ENCODE results near the gene CNRIP1. TPM values are rescaled to one million over a fixed set of nuclear protein-coding genes. Genes with fewer than 3 reads are reported as not detected.
A peak's percentile ranks its signal among the peaks of the same experiment; 100 is the strongest.

Gene CNRIP1
- total RNA-seq, 1 experiment from 2014 or later, result 0.84 TPM

DNA sequence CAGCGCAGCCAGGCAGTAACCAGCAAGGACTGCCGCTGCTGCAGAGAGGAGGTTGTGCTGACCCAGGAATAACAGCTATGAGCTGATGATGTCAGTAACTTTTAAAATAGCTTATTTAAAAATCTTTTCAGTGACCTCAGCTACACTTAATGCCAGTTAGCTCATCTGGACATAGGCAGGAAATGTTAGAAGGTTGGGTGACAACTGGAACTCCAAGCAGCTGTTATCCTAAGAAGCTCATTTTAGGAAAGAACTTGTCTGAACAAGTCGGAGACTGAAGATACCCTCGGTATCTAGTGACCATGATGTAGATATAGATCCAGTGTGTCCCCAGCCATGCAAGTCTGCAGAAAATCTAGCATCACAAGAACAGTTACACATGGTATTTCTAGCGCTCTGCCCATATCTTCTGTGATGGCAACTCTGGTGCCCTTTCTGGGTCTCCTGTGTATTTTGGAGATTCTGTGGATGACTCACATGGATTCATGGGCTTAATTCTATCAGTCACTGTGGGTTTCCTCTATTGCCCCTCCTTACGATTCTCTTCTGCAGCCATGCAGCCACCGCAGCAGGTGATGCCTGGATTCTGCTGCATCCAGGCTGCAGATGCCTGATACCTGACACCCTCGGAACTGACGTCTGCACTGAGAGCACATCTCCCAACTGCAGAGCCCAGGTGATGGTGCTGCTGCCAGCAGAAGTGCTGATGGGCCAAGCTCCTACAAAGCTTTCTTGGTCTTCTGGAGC lies 25.6 kb upstream of the CNRIP1 start:
- H3K9me3 Mint-ChIP-seq (ENCODE audit: unreplicated experiment), result no peaks in the 10 kb centered on the region
- H3K4me3 Mint-ChIP-seq (ENCODE audit: unreplicated experiment), result no peak overlapping the region
- H3K36me3 Mint-ChIP-seq (ENCODE audit: insufficient read depth, unreplicated experiment), result no peaks in the 10 kb centered on the region
- BruUV-seq (replicated peaks), result no TSS peak
- intact Hi-C loops (cut with micrococcal nuclease), result no loop called here
- peaks cover 37% of the 10 kb centered on the region for H3K27me3 Mint-ChIP-seq (ENCODE audit: insufficient read depth, unreplicated experiment)
- TF ChIP-seq, protein P1, sequence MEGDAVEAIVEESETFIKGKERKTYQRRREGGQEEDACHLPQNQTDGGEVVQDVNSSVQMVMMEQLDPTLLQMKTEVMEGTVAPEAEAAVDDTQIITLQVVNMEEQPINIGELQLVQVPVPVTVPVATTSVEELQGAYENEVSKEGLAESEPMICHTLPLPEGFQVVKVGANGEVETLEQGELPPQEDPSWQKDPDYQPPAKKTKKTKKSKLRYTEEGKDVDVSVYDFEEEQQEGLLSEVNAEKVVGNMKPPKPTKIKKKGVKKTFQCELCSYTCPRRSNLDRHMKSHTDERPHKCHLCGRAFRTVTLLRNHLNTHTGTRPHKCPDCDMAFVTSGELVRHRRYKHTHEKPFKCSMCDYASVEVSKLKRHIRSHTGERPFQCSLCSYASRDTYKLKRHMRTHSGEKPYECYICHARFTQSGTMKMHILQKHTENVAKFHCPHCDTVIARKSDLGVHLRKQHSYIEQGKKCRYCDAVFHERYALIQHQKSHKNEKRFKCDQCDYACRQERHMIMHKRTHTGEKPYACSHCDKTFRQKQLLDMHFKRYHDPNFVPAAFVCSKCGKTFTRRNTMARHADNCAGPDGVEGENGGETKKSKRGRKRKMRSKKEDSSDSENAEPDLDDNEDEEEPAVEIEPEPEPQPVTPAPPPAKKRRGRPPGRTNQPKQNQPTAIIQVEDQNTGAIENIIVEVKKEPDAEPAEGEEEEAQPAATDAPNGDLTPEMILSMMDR (IDR thresholded peaks at IDR 0.05; ENCODE audit: unreplicated experiment), result no peak
- H3K4me1 Mint-ChIP-seq (ENCODE audit: insufficient read depth, unreplicated experiment), result no peaks in the 10 kb centered on the region
- ChIA-PET CTCF (interaction anchor here (0.5 to 1.2 kb wide), 4 partner anchors 16 to 133 kb away, joined by 3 to 7 read pairs (median 4); partner anchors contain the start of gene CNRIP1), POLR2A (interaction anchor here (0.9 kb wide), 1 partner anchor 8 kb away, joined by 3 read pairs; no protein-coding TSS in a partner anchor)
- DNase-seq (ENCODE audit: unreplicated experiment), result no peak
- no peak overlapping the region for H3K27ac Mint-ChIP-seq (ENCODE audit: low read depth, unreplicated experiment)

DNA sequence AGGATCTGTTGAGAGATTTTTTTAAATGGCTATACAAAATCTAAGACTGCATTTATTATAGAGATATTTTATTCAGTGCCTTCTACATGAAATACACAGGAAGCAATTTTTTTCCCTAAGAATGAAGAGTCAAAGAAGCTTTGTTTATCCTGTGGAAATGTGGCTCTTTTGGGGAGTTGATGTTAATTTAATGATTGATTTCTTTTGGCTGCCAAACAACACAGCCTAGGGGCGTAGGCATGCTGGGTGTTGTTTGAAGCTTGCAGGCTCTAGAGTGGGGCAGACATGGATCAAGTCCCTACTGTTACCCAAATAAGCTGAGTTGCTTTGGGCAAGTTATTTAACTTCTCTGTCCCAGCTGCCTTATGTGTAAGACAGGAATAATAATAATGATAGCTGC lies 24.3 kb upstream of the CNRIP1 start:
- BruUV-seq (replicated peaks), result no TSS peak
- Mint-ChIP-seq H3K27me3 (ENCODE audit: insufficient read depth, unreplicated experiment) (peaks cover 37% of the 10 kb centered on the region), H3K36me3 (ENCODE audit: insufficient read depth, unreplicated experiment) (no peaks in the 10 kb centered on the region), H3K27ac (ENCODE audit: low read depth, unreplicated experiment) (no peak overlapping the region), H3K4me3 (ENCODE audit: unreplicated experiment) (no peak overlapping the region), H3K4me1 (ENCODE audit: insufficient read depth, unreplicated experiment) (no peaks in the 10 kb centered on the region), H3K9me3 (ENCODE audit: unreplicated experiment) (no peaks in the 10 kb centered on the region)
- TF ChIP-seq, protein P1 (IDR thresholded peaks at IDR 0.05; ENCODE audit: unreplicated experiment), result no peak
- POLR2A ChIA-PET, result interaction anchor here (0.5 to 0.6 kb wide), 2 partner anchors 91 to 123 kb away, joined by 4 read pairs; partner anchors contain the start of genes APLF and FBXO48
- DNase-seq (ENCODE audit: unreplicated experiment), result peak; percentile 17
- CTCF ChIA-PET, result interaction anchor here (0.6 to 1.2 kb wide), 3 partner anchors 8 to 17 kb away, joined by 3 read pairs; no protein-coding TSS in a partner anchor
- intact Hi-C loops (cut with micrococcal nuclease), result no loop called here

- no peaks in the 10 kb centered on the region for H3K9me3 Mint-ChIP-seq (ENCODE audit: unreplicated experiment)
- H3K4me1 Mint-ChIP-seq (ENCODE audit: insufficient read depth, unreplicated experiment), result no peaks in the 10 kb centered on the region
- H3K27me3 Mint-ChIP-seq (ENCODE audit: insufficient read depth, unreplicated experiment), result peaks cover 35% of the 10 kb centered on the region
- BruUV-seq (replicated peaks), result no TSS peak
- no peak for DNase-seq (ENCODE audit: unreplicated experiment)
- TF ChIP-seq, protein P1 (IDR thresholded peaks at IDR 0.05; ENCODE audit: unreplicated experiment), result no peak
- H3K27ac Mint-ChIP-seq (ENCODE audit: low read depth, unreplicated experiment), result no peak overlapping the region
- intact Hi-C loops (cut with micrococcal nuclease), result no loop called here
- POLR2A ChIA-PET, result no interaction called here
- H3K4me3 Mint-ChIP-seq (ENCODE audit: unreplicated experiment), result no peak overlapping the region
- CTCF ChIA-PET, result interaction anchor here (0.6 kb wide), 1 partner anchor 22 kb away, joined by 4 read pairs; no protein-coding TSS in a partner anchor
- no peaks in the 10 kb centered on the region for H3K36me3 Mint-ChIP-seq (ENCODE audit: insufficient read depth, unreplicated experiment)
These were observed 22.7 kb upstream of the CNRIP1 start for GRCh38 chr2:68342470-68342869.

DNA sequence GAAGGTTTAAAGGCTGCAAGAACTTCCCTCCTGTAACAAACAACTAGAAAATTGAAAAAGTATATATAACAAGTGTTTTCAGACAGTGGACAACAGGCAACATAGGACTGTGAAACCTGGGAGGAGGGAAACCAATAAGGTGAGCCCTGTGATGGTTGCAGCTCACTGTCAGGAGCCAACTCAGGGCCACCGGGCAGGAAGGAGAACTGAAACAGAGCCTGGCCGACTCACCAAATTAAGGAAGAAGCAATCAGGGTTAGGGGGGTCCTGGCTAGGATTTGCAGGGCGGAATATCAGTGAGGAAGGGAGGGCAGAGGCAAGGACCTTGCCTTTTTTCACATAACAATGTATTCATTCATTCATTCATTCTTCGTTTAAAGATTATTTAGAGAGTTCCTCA lies 21.8 kb upstream of the CNRIP1 start:
- no TSS peak for BruUV-seq (replicated peaks)
- Mint-ChIP-seq H3K27me3 (ENCODE audit: insufficient read depth, unreplicated experiment) (peaks cover 26% of the 10 kb centered on the region), H3K27ac (ENCODE audit: low read depth, unreplicated experiment) (no peak overlapping the region), H3K36me3 (ENCODE audit: insufficient read depth, unreplicated experiment) (no peaks in the 10 kb centered on the region), H3K4me1 (ENCODE audit: insufficient read depth, unreplicated experiment) (no peaks in the 10 kb centered on the region), H3K4me3 (ENCODE audit: unreplicated experiment) (no peak overlapping the region), H3K9me3 (ENCODE audit: unreplicated experiment) (no peaks in the 10 kb centered on the region)
- POLR2A ChIA-PET, result no interaction called here
- intact Hi-C loops (cut with micrococcal nuclease), result no loop called here
- TF ChIP-seq, protein P1 (IDR thresholded peaks at IDR 0.05; ENCODE audit: unreplicated experiment), result no peak
- CTCF ChIA-PET, result no interaction called here
- DNase-seq (ENCODE audit: unreplicated experiment), result no peak
